ENCODE results near the gene FXYD6. TPM values are rescaled to one million over a fixed set of nuclear protein-coding genes. Genes with fewer than 3 reads are reported as not detected.

Gene FXYD6
- total and polyA plus RNA-seq, 4 donors = 14.5 to 28.7 (median 28.4) TPM

GRCh38 chr11:117807482-117808327, 68.8 kb downstream of the FXYD6 start:
- Histone ChIP-seq H3K4me1 (ENCODE audit: control insufficient read depth in 1 of 2, insufficient read depth in 2 of 2, low read length in 2 of 2) (no peaks in the 10 kb centered on the region), H3K27me3 (ENCODE audit: control insufficient read depth in 1 of 2, insufficient read depth in 2 of 2, low read length in 1 of 2) (no peaks in the 10 kb centered on the region), H3K4me3 (ENCODE audit: low read length in 2 of 2) (no peak overlapping the region), H3K27ac (ENCODE audit: low read depth in 1 of 2, low read length in 2 of 2) (no peak overlapping the region), H3K9me3 (ENCODE audit: control insufficient read depth, low read length) (no peaks in the 10 kb centered on the region), H3K36me3 (ENCODE audit: control insufficient read depth in 1 of 2, insufficient read depth in 2 of 2, low read length in 1 of 2) (no peaks in the 10 kb centered on the region)
- peak; percentile 81 for ATAC-seq (ENCODE audit: low FRiP score)
- intact Hi-C loops (cut with DNase I) = no loop called here
- DNase-seq = peak; percentile 83 to 92
- WGBS, 2 donors = 54 to 55% methylated on average over 22 of the region's 22 CpGs

GRCh38 chr11:117806846-117807245, 69.6 kb downstream of the FXYD6 start:
- DNase-seq (peak in 1 of 2 donors; percentile 61), ATAC-seq (ENCODE audit: low FRiP score) (no peak)
- no peaks in the 10 kb centered on the region for H3K27me3 ChIP-seq (ENCODE audit: control insufficient read depth in 1 of 2, insufficient read depth in 2 of 2, low read length in 1 of 2)
- H3K4me3 ChIP-seq (ENCODE audit: low read length in 2 of 2) = no peak overlapping the region
- no peaks in the 10 kb centered on the region for H3K4me1 ChIP-seq (ENCODE audit: control insufficient read depth in 1 of 2, insufficient read depth in 2 of 2, low read length in 2 of 2)
- 74 to 78% methylated on average over 5 of the region's 5 CpGs for WGBS, 2 donors
- H3K36me3 ChIP-seq (ENCODE audit: control insufficient read depth in 1 of 2, insufficient read depth in 2 of 2, low read length in 1 of 2) = no peaks in the 10 kb centered on the region
- H3K9me3 ChIP-seq (ENCODE audit: control insufficient read depth, low read length) = no peaks in the 10 kb centered on the region
- no peak overlapping the region for H3K27ac ChIP-seq (ENCODE audit: low read depth in 1 of 2, low read length in 2 of 2)
- intact Hi-C loops (cut with DNase I) = no loop called here

GRCh38 chr11:117805045-117805444, 71.4 kb downstream of the FXYD6 start:
- Histone ChIP-seq H3K27me3 (ENCODE audit: control insufficient read depth in 1 of 2, insufficient read depth in 2 of 2, low read length in 1 of 2) (no peaks in the 10 kb centered on the region), H3K9me3 (ENCODE audit: control insufficient read depth, low read length) (no peaks in the 10 kb centered on the region), H3K4me3 (ENCODE audit: low read length in 2 of 2) (no peak overlapping the region), H3K27ac (ENCODE audit: low read depth in 1 of 2, low read length in 2 of 2) (no peak overlapping the region), H3K4me1 (ENCODE audit: control insufficient read depth in 1 of 2, insufficient read depth in 2 of 2, low read length in 2 of 2) (no peaks in the 10 kb centered on the region), H3K36me3 (ENCODE audit: control insufficient read depth in 1 of 2, insufficient read depth in 2 of 2, low read length in 1 of 2) (no peaks in the 10 kb centered on the region)
- WGBS, 2 donors = 60 to 63% methylated on average over 1 of the region's 1 CpG
- intact Hi-C loops (cut with DNase I) = no loop called here
- no peak for ATAC-seq (ENCODE audit: low FRiP score)
- no peak for DNase-seq

- Histone ChIP-seq H3K27me3 (ENCODE audit: control insufficient read depth in 1 of 2, insufficient read depth in 2 of 2, low read length in 1 of 2) (no peaks in the 10 kb centered on the region), H3K36me3 (ENCODE audit: control insufficient read depth in 1 of 2, insufficient read depth in 2 of 2, low read length in 1 of 2) (no peaks in the 10 kb centered on the region), H3K4me3 (ENCODE audit: low read length in 2 of 2) (no peak overlapping the region), H3K4me1 (ENCODE audit: control insufficient read depth in 1 of 2, insufficient read depth in 2 of 2, low read length in 2 of 2) (no peaks in the 10 kb centered on the region), H3K9me3 (ENCODE audit: control insufficient read depth, low read length) (no peaks in the 10 kb centered on the region), H3K27ac (ENCODE audit: low read depth in 1 of 2, low read length in 2 of 2) (no peak overlapping the region)
- DNase-seq (peak in 1 of 2 donors; percentile 24), ATAC-seq (ENCODE audit: low FRiP score) (no peak)
- WGBS, 2 donors = 91 to 93% methylated on average over 8 of the region's 8 CpGs
- intact Hi-C loops (cut with DNase I) = no loop called here
These were observed 72.6 kb downstream of the FXYD6 start for GRCh38 chr11:117803896-117804295.

- DNase-seq (no peak), ATAC-seq (ENCODE audit: low FRiP score) (no peak)
- H3K4me1 ChIP-seq (ENCODE audit: control insufficient read depth in 1 of 2, insufficient read depth in 2 of 2, low read length in 2 of 2) = no peaks in the 10 kb centered on the region
- H3K27me3 ChIP-seq (ENCODE audit: control insufficient read depth in 1 of 2, insufficient read depth in 2 of 2, low read length in 1 of 2) = no peaks in the 10 kb centered on the region
- H3K9me3 ChIP-seq (ENCODE audit: control insufficient read depth, low read length) = no peaks in the 10 kb centered on the region
- WGBS, 2 donors = 54 to 58% methylated on average over 5 of the region's 5 CpGs
- H3K4me3 ChIP-seq (ENCODE audit: low read length in 2 of 2) = no peak overlapping the region
- H3K36me3 ChIP-seq (ENCODE audit: control insufficient read depth in 1 of 2, insufficient read depth in 2 of 2, low read length in 1 of 2) = no peaks in the 10 kb centered on the region
- H3K27ac ChIP-seq (ENCODE audit: low read depth in 1 of 2, low read length in 2 of 2) = no peak overlapping the region
- intact Hi-C loops (cut with DNase I) = no loop called here
These were observed 76.8 kb downstream of the FXYD6 start for GRCh38 chr11:117799634-117800033.

- intact Hi-C loops (cut with DNase I) = no loop called here
- Histone ChIP-seq H3K27me3 (ENCODE audit: control insufficient read depth in 1 of 2, insufficient read depth in 2 of 2, low read length in 1 of 2) (no peaks in the 10 kb centered on the region), H3K4me1 (ENCODE audit: control insufficient read depth in 1 of 2, insufficient read depth in 2 of 2, low read length in 2 of 2) (no peaks in the 10 kb centered on the region), H3K4me3 (ENCODE audit: low read length in 2 of 2) (no peak within 1 kb of the TSS), H3K36me3 (ENCODE audit: control insufficient read depth in 1 of 2, insufficient read depth in 2 of 2, low read length in 1 of 2) (no peaks in the 10 kb centered on the region), H3K9me3 (ENCODE audit: control insufficient read depth, low read length) (no peaks in the 10 kb centered on the region), H3K27ac (ENCODE audit: low read depth in 1 of 2, low read length in 2 of 2) (no peak within 1 kb of the TSS)
- ATAC-seq (ENCODE audit: low FRiP score) = no peak
- DNase-seq = no peak
- 3% methylated on average over 43 to 66 of the region's 66 CpGs for WGBS, 2 donors
These were observed 79.5 kb downstream of the FXYD6 start, which contains the start of gene DSCAML1 for GRCh38 chr11:117796872-117797529. TSS of gene DSCAML1 (minus strand) at chr11:117797216. CDS start at chr11:117797079, 137 bp downstream.

GRCh38 chr11:117796456-117796871, 80.0 kb downstream of the FXYD6 start:
- Histone ChIP-seq H3K4me3 (ENCODE audit: low read length in 2 of 2) (no peak overlapping the region), H3K4me1 (ENCODE audit: control insufficient read depth in 1 of 2, insufficient read depth in 2 of 2, low read length in 2 of 2) (no peaks in the 10 kb centered on the region), H3K36me3 (ENCODE audit: control insufficient read depth in 1 of 2, insufficient read depth in 2 of 2, low read length in 1 of 2) (no peaks in the 10 kb centered on the region), H3K27me3 (ENCODE audit: control insufficient read depth in 1 of 2, insufficient read depth in 2 of 2, low read length in 1 of 2) (no peaks in the 10 kb centered on the region), H3K9me3 (ENCODE audit: control insufficient read depth, low read length) (no peaks in the 10 kb centered on the region), H3K27ac (ENCODE audit: low read depth in 1 of 2, low read length in 2 of 2) (no peak overlapping the region)
- no peak for DNase-seq
- ATAC-seq (ENCODE audit: low FRiP score) = no peak
- 1% methylated on average over 26 to 35 of the region's 35 CpGs for WGBS, 2 donors
- intact Hi-C loops (cut with DNase I) = no loop called here

GRCh38 chr11:117795638-117796455, 80.6 kb downstream of the FXYD6 start:
- Histone ChIP-seq H3K27ac (ENCODE audit: low read depth in 1 of 2, low read length in 2 of 2) (no peak overlapping the region), H3K4me3 (ENCODE audit: low read length in 2 of 2) (no peak overlapping the region), H3K4me1 (ENCODE audit: control insufficient read depth in 1 of 2, insufficient read depth in 2 of 2, low read length in 2 of 2) (no peaks in the 10 kb centered on the region), H3K27me3 (ENCODE audit: control insufficient read depth in 1 of 2, insufficient read depth in 2 of 2, low read length in 1 of 2) (no peaks in the 10 kb centered on the region), H3K9me3 (ENCODE audit: control insufficient read depth, low read length) (no peaks in the 10 kb centered on the region), H3K36me3 (ENCODE audit: control insufficient read depth in 1 of 2, insufficient read depth in 2 of 2, low read length in 1 of 2) (no peaks in the 10 kb centered on the region)
- WGBS, 2 donors = 1 to 4% methylated on average over 45 to 53 of the region's 53 CpGs
- intact Hi-C loops (cut with DNase I) = no loop called here
- no peak for DNase-seq
- ATAC-seq (ENCODE audit: low FRiP score) = no peak

Data from aorta (tissue), 5 donors.